Peyer's patch (tissue), 4 donors: ENCODE measurements around the gene OPRL1.

Experiments used
- CTCF ChIP-seq, 6 experiments: fragments of 450-650 bp in 4 of 6; fragments of 200-600 bp in 2 of 6; sonication (generic) in 1 of 6; IDR thresholded peaks; one replicate each; pipeline ENCODE4 v1.5.1; 2017 to 2019; ENCODE audit warnings: antibody characterized with exemption in 6 of 6, mild to moderate bottlenecking in 3 of 6, moderate library complexity in 1 of 6
- POLR2A ChIP-seq, 2 donors: fragments of 450-650 bp; IDR thresholded peaks; one replicate each; pipeline ENCODE4 v1.5.1; 2017; ENCODE audit warnings: antibody characterized with exemption in 2 of 2, mild to moderate bottlenecking in 2 of 2, moderate library complexity in 2 of 2

- TF ChIP-seq CTCF (IDR thresholded peaks at IDR 0.05) (no peak), POLR2A (IDR thresholded peaks at IDR 0.05) (no peak)
Measured at GRCh38 chr20:64041040-64041780, 38.7 kb upstream of the OPRL1 start.
